ENCODE data around the gene SLC26A5. TPM values are rescaled to one million over a fixed set of nuclear protein-coding genes. Genes with fewer than 3 reads are reported as not detected.

Gene SLC26A5
- total and polyA plus RNA-seq, 10 of the 15 experiments (the other 5 are each of a cell fraction or from before 2014, with no cell fraction given): 0.03 TPM; not detected in 9

- SMC1A ChIA-PET (ENCODE audit: uncharacterized antibody, unreplicated experiment): no interaction called here
- TF ChIP-seq MXI1 (IDR thresholded peaks at IDR 0.05; ENCODE audit: low read depth, low read length): no peak
- TF ChIP-seq E2F4 (IDR thresholded peaks at IDR 0.05; ENCODE audit: low read depth, low read length): no peak
- no peak for TF ChIP-seq NRF1 (conservative IDR thresholded peaks at IDR 0.05; ENCODE audit: low read depth, low read length)
- TF ChIP-seq SMAD5 (IDR thresholded peaks at IDR 0.05; ENCODE audit: low read depth): no peak
- no peak for TF ChIP-seq SMAD1 (IDR thresholded peaks at IDR 0.05; ENCODE audit: low read depth, partially characterized antibody)
- no peak for TF ChIP-seq ZNF384 (IDR thresholded peaks at IDR 0.05; ENCODE audit: borderline replicate concordance, low read depth, low read length)
- TF ChIP-seq IRF4 (IDR thresholded peaks at IDR 0.05; ENCODE audit: low read depth, low read length): no peak
- TF ChIP-seq CREB1 (IDR thresholded peaks at IDR 0.05; ENCODE audit: low read depth): no peak
- TF ChIP-seq BRCA1 (IDR thresholded peaks at IDR 0.05; ENCODE audit: low read depth, low read length): no peak
- TF ChIP-seq REST (IDR thresholded peaks at IDR 0.05; ENCODE audit: low read depth, low read length): no peak
- no peak for TF ChIP-seq ZBED1 (IDR thresholded peaks at IDR 0.05; ENCODE audit: borderline replicate concordance)
- no peak for TF ChIP-seq HCFC1 (IDR thresholded peaks at IDR 0.05; ENCODE audit: low read length)
- TF ChIP-seq CHD2 (IDR thresholded peaks at IDR 0.05; ENCODE audit: borderline replicate concordance, low read depth, low read length): no peak
- no peak for TF ChIP-seq MYB (IDR thresholded peaks at IDR 0.05; ENCODE audit: borderline replicate concordance, low read depth, low read length)
- TF ChIP-seq BMI1 (IDR thresholded peaks at IDR 0.05; ENCODE audit: borderline replicate concordance): no peak
- TF ChIP-seq ZNF24 (IDR thresholded peaks at IDR 0.05): no peak
- TF ChIP-seq ZSCAN29 (IDR thresholded peaks at IDR 0.05): no peak
- no peak for TF ChIP-seq RAD21 (IDR thresholded peaks at IDR 0.05; ENCODE audit: insufficient read depth, low read depth, low read length)
- TF ChIP-seq PRDM15 (CRISPR knock-in tag; IDR thresholded peaks at IDR 0.05): no peak
- no peak for DNase-seq (ENCODE audit: low read depth, low spot score)
- POLR2A ChIA-PET: no interaction called here
- no peak overlapping the region for H3K4me2 ChIP-seq (ENCODE audit: control insufficient read depth, insufficient read depth)
- H3K4me3 ChIP-seq: no peak overlapping the region
- no peaks in the 10 kb centered on the region for H3K79me2 ChIP-seq (ENCODE audit: control insufficient read depth, insufficient read depth, low read length)
- no peak for ATAC-seq
- RAD21 ChIA-PET (ENCODE audit: unreplicated experiment): no interaction called here
- no peak overlapping the region for H3K9ac ChIP-seq (ENCODE audit: control insufficient read depth, insufficient read depth, low read length)
- FAIRE-seq: no peak
- H3K36me3 ChIP-seq (ENCODE audit: control insufficient read depth in 2 of 2, insufficient read depth in 2 of 2, low read length in 1 of 2): no peaks in the 10 kb centered on the region
- H3K9me3 ChIP-seq (replicated peaks; ENCODE audit: control insufficient read depth, insufficient read depth, low read length): no peaks in the 10 kb centered on the region; the same call in 2 of the 3 replicates
- WGBS (ENCODE audit: insufficient coverage, insufficient replicate concordance, low lambda C conversion rate, missing lambda C conversion rate): 45% methylated on average over 5 of the region's 5 CpGs
- no peaks in the 10 kb centered on the region for H3K4me1 ChIP-seq (ENCODE audit: control insufficient read depth, insufficient read depth, low read length)
- no peaks in the 10 kb centered on the region; a peak in 1 of 4 replicates for H3K27me3 ChIP-seq (replicated peaks in 1 of 2; ENCODE audit: control insufficient read depth in 2 of 2, insufficient read depth in 2 of 2, low read length in 1 of 2)
- H2AFZ ChIP-seq (ENCODE audit: control insufficient read depth, low read depth, low read length): no peak overlapping the region
- no peaks in the 10 kb centered on the region for H4K20me1 ChIP-seq (ENCODE audit: control insufficient read depth, insufficient read depth)
- in situ Hi-C loops (cut with MboI): no loop called here
- CTCF ChIA-PET: no interaction called here
- intact Hi-C loops (cut with micrococcal nuclease; ENCODE audit: unreplicated experiment): no loop called here
- H3K27ac ChIP-seq (ENCODE audit: control insufficient read depth, insufficient read depth): no peak overlapping the region
- no TSS peak for BruUV-seq (replicated peaks)
Observed at GRCh38 chr7:103413407-103413806, 32.6 kb downstream of the SLC26A5 start.

Data from GM12878 (cell line).